HEK293T (cell line): Measurements from ENCODE around the gene C1orf52.

ENCODE experiments used
- CTCF ChIA-PET: fragments of 350-600 bp; formaldehyde crosslinking; extraction: SDS; loops from one replicate; lab custom pipeline; 2021; ENCODE audit warnings: antibody characterized with exemption, inconsistent platforms; lab: Yijun Ruan, JAX
- POLR2A ChIA-PET: fragments of 350-600 bp; formaldehyde crosslinking; extraction: SDS; loops from one replicate; lab custom pipeline; 2020; ENCODE audit warnings: antibody characterized with exemption, inconsistent platforms; lab: Yijun Ruan, JAX
- DNase-seq: peaks from one replicate; pipeline ENCODE4 v3.0.0; 2012; ENCODE audit warnings: mixed read lengths; ENCODE audit errors: extremely low spot score
- ARNT ChIP-seq: fragments of 450-650 bp; IDR thresholded peaks from 2 replicates; pipeline ENCODE4 v1.6.1; 2017; ENCODE audit warnings: mild to moderate bottlenecking
- BHLHE40 ChIP-seq: fragments of 450-650 bp; IDR thresholded peaks from 2 replicates; pipeline ENCODE4 v1.6.1; 2016; ENCODE audit warnings: mild to moderate bottlenecking, moderate library complexity, borderline replicate concordance
- CTBP1 ChIP-seq: fragments of 450-650 bp; IDR thresholded peaks from 2 replicates; pipeline ENCODE4 v1.6.1; 2016; ENCODE audit warnings: borderline replicate concordance
- ELF4 ChIP-seq: fragments of 450-650 bp; IDR thresholded peaks from 2 replicates; pipeline ENCODE4 v1.6.1; 2017; ENCODE audit warnings: antibody characterized with exemption
- FOXA1 ChIP-seq: fragments of 450-650 bp; IDR thresholded peaks from 2 replicates; pipeline ENCODE4 v1.6.1; 2016; ENCODE audit warnings: mild to moderate bottlenecking
- FOXK2 ChIP-seq: fragments of 450-650 bp; IDR thresholded peaks from 2 replicates; pipeline ENCODE4 v1.6.1; 2016; ENCODE audit warnings: mild to moderate bottlenecking
- FOXM1 ChIP-seq: fragments of 450-650 bp; IDR thresholded peaks from 2 replicates; pipeline ENCODE4 v1.6.1; 2017; ENCODE audit warnings: mild to moderate bottlenecking, borderline replicate concordance
- HDGF ChIP-seq: fragments of 450-650 bp; IDR thresholded peaks from 2 replicates; pipeline ENCODE4 v1.6.1; 2017; ENCODE audit warnings: antibody characterized with exemption, borderline replicate concordance
- L3MBTL2 ChIP-seq: fragments of 450-650 bp; conservative IDR thresholded peaks from 2 replicates; pipeline ENCODE4 v1.6.1; 2016; ENCODE audit warnings: mild to moderate bottlenecking
- LEF1 ChIP-seq: fragments of 450-650 bp; IDR thresholded peaks from 2 replicates; pipeline ENCODE4 v1.6.1; 2017; ENCODE audit warnings: mild to moderate bottlenecking, borderline replicate concordance
- NFRKB ChIP-seq: fragments of 450-650 bp; IDR thresholded peaks from 2 replicates; pipeline ENCODE4 v1.6.1; 2016; ENCODE audit warnings: mild to moderate bottlenecking, moderate library complexity
- SP1 ChIP-seq: fragments of 450-650 bp; IDR thresholded peaks from 2 replicates; pipeline ENCODE4 v1.6.1; 2017
- SUZ12 ChIP-seq: fragments of 450-650 bp; IDR thresholded peaks from 2 replicates; pipeline ENCODE4 v1.6.1; 2016; ENCODE audit warnings: mild to moderate bottlenecking
- TARDBP ChIP-seq: fragments of 450-650 bp; IDR thresholded peaks from 2 replicates; pipeline ENCODE4 v1.6.1; 2016
- ZNF384 ChIP-seq: fragments of 450-650 bp; IDR thresholded peaks from 2 replicates; pipeline ENCODE4 v1.6.1; 2016
- TF ChIP-seq, protein P1 (sequence below): fragments of 450-650 bp; IDR thresholded peaks from 2 replicates; pipeline ENCODE4 v1.6.1; 2016

C1orf52 gene

DNA sequence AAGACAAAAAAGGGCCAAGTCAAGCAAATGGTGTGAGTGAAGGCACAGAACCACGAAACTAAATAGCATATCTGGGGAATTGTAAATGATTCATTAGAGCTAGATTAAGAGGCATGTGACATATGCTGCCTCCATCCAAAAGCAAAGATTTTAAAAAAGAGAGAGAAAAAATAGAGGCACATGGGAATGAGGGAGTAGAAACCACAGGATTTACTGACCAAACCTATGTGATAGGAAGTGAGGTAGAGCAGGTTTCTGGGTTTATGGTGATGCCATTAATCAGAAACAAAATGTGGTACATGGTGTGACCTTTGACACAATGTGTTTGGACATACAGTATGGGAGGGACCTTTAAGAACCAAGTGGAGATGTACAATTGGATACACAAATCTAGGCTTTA, 13.6 kb downstream of the C1orf52 start:
- POLR2A ChIA-PET = interaction anchor here (1.1 kb wide), 1 partner anchor 14 kb away, joined by 3 read pairs; the partner anchor contains the start of gene C1orf52
- TF ChIP-seq ELF4 (no peak), FOXA1 (no peak), FOXK2 (no peak), SUZ12 (no peak), SP1 (no peak), NFRKB (no peak), ARNT (no peak), FOXM1 (no peak), CTBP1 (no peak), LEF1 (no peak), L3MBTL2 (no peak), BHLHE40 (no peak), ZNF384 (no peak)
- TF ChIP-seq, protein P1, sequence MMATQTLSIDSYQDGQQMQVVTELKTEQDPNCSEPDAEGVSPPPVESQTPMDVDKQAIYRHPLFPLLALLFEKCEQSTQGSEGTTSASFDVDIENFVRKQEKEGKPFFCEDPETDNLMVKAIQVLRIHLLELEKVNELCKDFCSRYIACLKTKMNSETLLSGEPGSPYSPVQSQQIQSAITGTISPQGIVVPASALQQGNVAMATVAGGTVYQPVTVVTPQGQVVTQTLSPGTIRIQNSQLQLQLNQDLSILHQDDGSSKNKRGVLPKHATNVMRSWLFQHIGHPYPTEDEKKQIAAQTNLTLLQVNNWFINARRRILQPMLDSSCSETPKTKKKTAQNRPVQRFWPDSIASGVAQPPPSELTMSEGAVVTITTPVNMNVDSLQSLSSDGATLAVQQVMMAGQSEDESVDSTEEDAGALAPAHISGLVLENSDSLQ = no peak
- DNase-seq = no peak
- CTCF ChIA-PET = interaction anchor here (0.6 kb wide), 1 partner anchor 36 kb away, joined by 4 read pairs; no protein-coding TSS in a partner anchor

DNA sequence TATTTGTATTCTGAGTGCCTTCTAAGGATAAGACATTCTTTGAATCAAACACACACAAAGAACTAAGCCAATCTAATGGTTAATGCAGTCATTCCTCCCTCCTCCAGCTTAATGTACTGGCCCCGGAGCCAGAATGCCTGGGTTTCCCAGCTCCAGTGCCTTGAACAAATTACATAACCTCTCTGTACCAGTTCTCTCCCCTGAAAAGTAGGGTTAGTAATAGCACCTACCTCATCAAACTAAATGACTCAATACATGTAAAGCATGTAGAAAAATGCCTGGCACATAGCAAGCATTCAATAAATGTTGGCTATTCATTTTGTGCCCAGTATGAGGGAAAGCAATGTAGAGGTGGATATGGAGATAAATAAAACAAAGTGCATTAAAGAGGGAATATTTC, 14.0 kb downstream of the C1orf52 start:
- DNase-seq = no peak
- ChIA-PET POLR2A (interaction anchor here (1.0 to 1.1 kb wide), 2 partner anchors 14 to 335 kb away, joined by 3 read pairs; partner anchors contain the start of genes C1orf52 and CCN1), CTCF (interaction anchor here (1.5 to 2.0 kb wide), 3 partner anchors 10 to 136 kb away, joined by 6 to 10 read pairs (median 9); partner anchors contain the start of gene C1orf52)
- TF ChIP-seq TARDBP = no peak
- TF ChIP-seq FOXM1 = no peak
- TF ChIP-seq SP1 = no peak
- TF ChIP-seq, protein P1 = no peak

DNA sequence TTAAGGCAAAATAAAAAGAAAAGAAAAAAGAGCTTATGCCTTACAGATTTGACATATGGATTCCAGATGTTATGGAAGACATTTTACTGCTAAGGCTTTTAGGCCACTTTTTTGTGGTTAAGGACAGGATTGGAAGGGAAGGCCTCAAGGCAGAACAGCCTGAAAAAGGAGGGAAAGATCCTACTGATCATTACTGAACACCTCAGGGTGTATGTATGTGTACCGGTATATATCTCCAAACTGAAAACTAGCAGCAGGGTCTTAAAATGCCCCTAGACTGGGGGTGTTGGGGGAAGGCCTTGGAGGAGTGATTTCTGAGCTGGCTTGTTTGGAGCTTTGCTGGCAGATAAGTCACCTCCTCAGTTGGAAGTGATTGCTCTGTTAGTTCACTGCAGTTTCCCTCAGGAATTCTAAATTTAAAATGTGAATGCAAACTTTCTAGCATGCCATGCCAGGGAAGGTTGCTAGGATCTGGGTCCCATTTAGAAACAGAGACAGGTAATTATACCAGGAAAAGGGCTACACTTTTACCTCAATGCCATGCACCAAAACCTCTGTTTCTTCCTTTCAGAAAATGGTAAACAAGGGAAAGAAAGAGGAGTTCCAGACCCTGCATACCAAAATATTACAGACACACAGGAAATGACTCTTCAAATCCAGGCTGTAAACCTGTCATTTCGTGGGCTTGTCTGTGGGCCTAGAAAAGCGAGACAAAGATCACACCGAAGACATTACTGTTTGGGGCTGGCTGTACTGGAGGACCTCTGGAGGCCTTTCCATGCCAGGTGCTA, 15.0 kb downstream of the C1orf52 start:
- TF ChIP-seq, protein P1 = 0 out of 2 replicates have a peak, but pooled peaks have one; percentile 38
- TF ChIP-seq BHLHE40 = no peak
- ChIA-PET POLR2A (interaction anchor here (1.0 to 1.5 kb wide), 3 partner anchors 11 to 336 kb away, joined by 3 to 5 read pairs (median 3); partner anchors contain the start of genes C1orf52 and CCN1), CTCF (interaction anchor here (0.7 to 2.0 kb wide), 8 partner anchors 11 to 300 kb away, joined by 3 to 10 read pairs (median 4); partner anchors contain the start of gene C1orf52)
- DNase-seq = no peak

DNA sequence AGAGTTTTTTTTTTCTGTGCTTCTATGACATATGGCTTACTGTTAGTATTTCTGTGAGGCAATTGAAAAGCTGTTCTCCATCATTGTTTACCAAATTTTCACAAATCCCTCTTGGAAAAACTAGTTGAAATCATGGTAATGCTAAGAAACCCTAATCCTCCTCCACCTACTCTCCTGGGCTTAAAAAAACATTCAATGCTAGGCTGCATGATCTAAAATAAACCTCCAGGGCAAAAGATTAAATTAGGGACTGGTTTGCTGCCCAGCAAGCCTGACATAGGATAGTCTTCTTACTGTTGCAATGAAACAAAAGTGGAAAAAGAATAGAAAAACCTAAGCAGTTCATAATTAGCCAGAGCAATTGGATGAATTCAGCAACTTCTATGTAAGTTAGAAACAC, 16.1 kb downstream of the C1orf52 start:
- ChIA-PET CTCF (interaction anchor here (0.9 to 2.0 kb wide), 3 partner anchors 12 to 218 kb away, joined by 3 to 10 read pairs (median 4); no protein-coding TSS in a partner anchor), POLR2A (interaction anchor here (1.5 kb wide), 1 partner anchor 16 kb away, joined by 5 read pairs; the partner anchor contains the start of gene C1orf52)
- DNase-seq = no peak
- TF ChIP-seq ARNT (no peak), CTBP1 (no peak), NFRKB (no peak), FOXM1 (no peak), SP1 (no peak), FOXK2 (no peak), BHLHE40 (no peak), FOXA1 (no peak), LEF1 (no peak), L3MBTL2 (no peak), ELF4 (no peak), ZNF384 (no peak), HDGF (no peak)
- TF ChIP-seq, protein P1 = no peak

DNA sequence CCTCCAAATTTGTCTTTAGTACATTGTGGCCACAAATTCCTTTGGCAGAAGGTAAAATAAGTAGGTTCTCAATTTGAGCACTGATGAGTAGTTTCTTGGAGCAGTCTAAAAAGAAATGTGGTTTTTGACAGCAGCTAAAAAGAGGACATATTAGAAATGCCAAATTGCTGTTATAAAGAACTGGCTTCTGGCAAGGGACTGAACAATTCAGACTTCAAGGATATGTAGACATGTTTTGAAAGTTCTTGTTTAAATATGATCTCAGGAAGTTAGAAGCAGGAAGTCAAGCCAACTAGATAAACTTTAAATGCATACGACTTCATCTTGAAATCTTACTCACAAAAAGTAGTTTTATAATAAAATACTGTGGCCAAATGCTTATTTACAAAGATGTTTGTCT, 18.8 kb downstream of the C1orf52 start:
- TF ChIP-seq ARNT (no peak), ELF4 (no peak), FOXA1 (no peak), SUZ12 (no peak), ZNF384 (no peak), CTBP1 (no peak), NFRKB (no peak), FOXK2 (no peak), BHLHE40 (no peak)
- ChIA-PET POLR2A (interaction anchor here (1.2 to 1.7 kb wide), 2 partner anchors 10 to 39 kb away, joined by 4 read pairs; no protein-coding TSS in a partner anchor), CTCF (interaction anchor here (0.6 to 1.5 kb wide), 8 partner anchors 10 to 1758 kb away, joined by 3 to 10 read pairs (median 5); no protein-coding TSS in a partner anchor)
- no peak for DNase-seq
